GM12892 (cell line): ENCODE measurements around the gene SH2D7.

ENCODE experiments used
- POLR2A ChIP-seq: IDR thresholded peaks from 2 replicates; pipeline ENCODE4 v1.6.1; 2011; ENCODE audit warnings: low read depth, low read length, control low read depth
- POLR2AphosphoS5 ChIP-seq: IDR thresholded peaks from 2 replicates; pipeline ENCODE4 v1.6.1; 2011; ENCODE audit warnings: low read depth, low read length, control low read depth
- TAF1 ChIP-seq: IDR thresholded peaks from 2 replicates; pipeline ENCODE4 v1.6.1; 2011; ENCODE audit warnings: low read depth, mild to moderate bottlenecking, control low read depth, low read length, borderline replicate concordance

- TF ChIP-seq TAF1 = no peak
- no peak for TF ChIP-seq POLR2A
- TF ChIP-seq POLR2AphosphoS5 = no peak
Measured at GRCh38 chr15:78075490-78076230, 16.7 kb upstream of the SH2D7 start.
